Natural killer cell (primary cell): Measurements from ENCODE around the gene SLCO1A2. TPM values are rescaled to one million over a fixed set of nuclear protein-coding genes. Genes with fewer than 3 reads are reported as not detected.
"Not testable (repeated sequence)": the region's sequence is repeated elsewhere in the genome, so short reads cannot be mapped to it uniquely, and the experiment has no call there.

ENCODE experiments used
- ATAC-seq, 3 donors: fragments of 150-1000 bp in 2 of 3; fragments of 200-7000 bp in 1 of 3; cut with Tn5 transposase; 1 replicate in 1 of 3; 2 replicates in 2 of 3; pipeline ENCODE4 v1.10.0; 2021; ENCODE audit warnings: mild to moderate bottlenecking in 2 of 3, moderate library complexity in 2 of 3
- DNase-seq, 2 donors: peaks; one replicate each; pipeline versions ENCODE4 v3.0.0 to v3.0.0-alpha.2; 2013 to 2021; ENCODE audit warnings: mixed read lengths in 1 of 2
- H3K27ac ChIP-seq: one replicate; pipeline ENCODE4 v1.5.1; 2013; ENCODE audit warnings: mild to moderate bottlenecking, low read length
- H3K27me3 ChIP-seq: one replicate; pipeline ENCODE4 v1.6.1; 2013; ENCODE audit warnings: low read length; ENCODE audit not compliant: control insufficient read depth, insufficient read depth
- H3K36me3 ChIP-seq: one replicate; pipeline ENCODE4 v1.6.1; 2013; ENCODE audit warnings: low read length; ENCODE audit not compliant: control insufficient read depth, insufficient read depth
- H3K4me1 ChIP-seq: one replicate; pipeline ENCODE4 v1.6.1; 2013; ENCODE audit warnings: low read length; ENCODE audit not compliant: control insufficient read depth, insufficient read depth
- H3K4me3 ChIP-seq: one replicate; pipeline ENCODE4 v1.5.1; 2013; ENCODE audit warnings: low read length
- H3K9me3 ChIP-seq: one replicate; pipeline ENCODE4 v1.6.1; 2013; ENCODE audit warnings: low read length; ENCODE audit not compliant: control insufficient read depth, insufficient read depth
- H3K27ac Mint-ChIP-seq, 2 donors: one replicate each; pipeline ENCODE4 v1.8.0; 2022; ENCODE audit warnings: mild to moderate bottlenecking in 2 of 2, mixed read lengths in 2 of 2, moderate library complexity in 1 of 2
- H3K27me3 Mint-ChIP-seq, 2 donors: one replicate each; pipeline ENCODE4 v1.8.0; 2022; ENCODE audit warnings: low read depth in 2 of 2, mixed read lengths in 2 of 2
- H3K36me3 Mint-ChIP-seq: one replicate; pipeline ENCODE4 v1.8.0; 2022; ENCODE audit warnings: mixed read lengths
- H3K4me1 Mint-ChIP-seq, 2 donors: one replicate each; pipeline ENCODE4 v1.8.0; 2022; ENCODE audit warnings: mixed read lengths in 2 of 2
- H3K4me3 Mint-ChIP-seq: one replicate; pipeline ENCODE4 v1.8.0; 2022; ENCODE audit warnings: mild to moderate bottlenecking, moderate library complexity, mixed read lengths
- H3K9me3 Mint-ChIP-seq, 2 donors: one replicate each; pipeline ENCODE4 v1.8.0; 2022; ENCODE audit warnings: mixed read lengths in 2 of 2
- WGBS: methylation state at CpG from one replicate; pipeline ENCODE4 v1.1.7; 2013; ENCODE audit warnings: missing lambda C conversion rate; ENCODE audit not compliant: insufficient coverage; 5-methylcytosine and 5-hydroxymethylcytosine counted together
- intact Hi-C: fragments of 100-400 bp; cut with micrococcal nuclease; formaldehyde crosslinking; loops from one replicate; pipeline ENCODE4 v1.14.2; 2022
- total RNA-seq, 4 donors: library from RNA; stranded (reverse); fragments of 120-200 nt in 1 of 4; gene quantifications; one replicate each; pipeline versions ENCODE4 v1.2.3 to v1.2.4, GENCODE V29; 2013 to 2022
- TF ChIP-seq, protein P1 (sequence below): fragments of 200-600 bp; IDR thresholded peaks from one replicate; pipeline ENCODE4 v1.8.0; 2022; ENCODE audit warnings: antibody characterized with exemption

The SLCO1A2 gene
- total RNA-seq, 3 donors from 2014 or later (not counting 1 experiment from before 2014, with no cell fraction given) = not detected

DNA sequence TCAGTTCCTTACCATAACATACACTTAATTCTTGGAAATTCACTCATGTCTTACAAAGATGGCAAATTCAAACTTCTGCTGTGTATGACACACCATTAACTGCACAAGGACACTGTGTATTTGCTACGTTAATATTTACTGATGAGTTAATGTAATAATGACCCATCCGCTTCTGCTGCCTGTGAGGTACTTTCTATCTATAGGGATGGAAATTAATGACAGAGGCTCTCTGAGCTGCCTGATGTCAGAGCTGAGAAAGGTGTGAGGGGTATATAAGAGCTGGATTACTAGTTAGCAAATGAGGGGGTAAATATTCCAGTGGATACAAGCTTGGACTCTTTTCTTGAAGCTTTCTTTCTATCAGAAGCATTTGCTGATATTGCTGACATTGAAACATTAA is 37.9 kb upstream of the SLCO1A2 start, which contains the start of gene IAPP:
Gene IAPP, plus strand, starts transcription at position 301 of the 400 bp plus-strand sequence. CDS start 450 bp downstream, outside the sequence.
- H3K27me3 Mint-ChIP-seq = peaks cover 0 to 3% of the 10 kb centered on the region in 2 donors
- peaks cover 5% of the 10 kb centered on the region in 2 donors for H3K4me1 Mint-ChIP-seq
- Histone ChIP-seq H3K9me3 (no peaks in the 10 kb centered on the region), H3K27ac (no peak within 1 kb of the TSS), H3K4me3 (no peak within 1 kb of the TSS), H3K36me3 (no peaks in the 10 kb centered on the region), H3K27me3 (no peaks in the 10 kb centered on the region), H3K4me1 (no peaks in the 10 kb centered on the region)
- intact Hi-C loops = no loop called here
- no peak within 1 kb of the TSS for H3K4me3 Mint-ChIP-seq
- ATAC-seq (no peak), DNase-seq (no peak)
- TF ChIP-seq, protein P1, sequence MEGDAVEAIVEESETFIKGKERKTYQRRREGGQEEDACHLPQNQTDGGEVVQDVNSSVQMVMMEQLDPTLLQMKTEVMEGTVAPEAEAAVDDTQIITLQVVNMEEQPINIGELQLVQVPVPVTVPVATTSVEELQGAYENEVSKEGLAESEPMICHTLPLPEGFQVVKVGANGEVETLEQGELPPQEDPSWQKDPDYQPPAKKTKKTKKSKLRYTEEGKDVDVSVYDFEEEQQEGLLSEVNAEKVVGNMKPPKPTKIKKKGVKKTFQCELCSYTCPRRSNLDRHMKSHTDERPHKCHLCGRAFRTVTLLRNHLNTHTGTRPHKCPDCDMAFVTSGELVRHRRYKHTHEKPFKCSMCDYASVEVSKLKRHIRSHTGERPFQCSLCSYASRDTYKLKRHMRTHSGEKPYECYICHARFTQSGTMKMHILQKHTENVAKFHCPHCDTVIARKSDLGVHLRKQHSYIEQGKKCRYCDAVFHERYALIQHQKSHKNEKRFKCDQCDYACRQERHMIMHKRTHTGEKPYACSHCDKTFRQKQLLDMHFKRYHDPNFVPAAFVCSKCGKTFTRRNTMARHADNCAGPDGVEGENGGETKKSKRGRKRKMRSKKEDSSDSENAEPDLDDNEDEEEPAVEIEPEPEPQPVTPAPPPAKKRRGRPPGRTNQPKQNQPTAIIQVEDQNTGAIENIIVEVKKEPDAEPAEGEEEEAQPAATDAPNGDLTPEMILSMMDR = no peak
- H3K27ac Mint-ChIP-seq = no peak within 1 kb of the TSS
- WGBS = 100% methylated on average over 2 of the region's 2 CpGs
- H3K36me3 Mint-ChIP-seq = no peaks in the 10 kb centered on the region
- H3K9me3 Mint-ChIP-seq = no peaks in the 10 kb centered on the region

DNA sequence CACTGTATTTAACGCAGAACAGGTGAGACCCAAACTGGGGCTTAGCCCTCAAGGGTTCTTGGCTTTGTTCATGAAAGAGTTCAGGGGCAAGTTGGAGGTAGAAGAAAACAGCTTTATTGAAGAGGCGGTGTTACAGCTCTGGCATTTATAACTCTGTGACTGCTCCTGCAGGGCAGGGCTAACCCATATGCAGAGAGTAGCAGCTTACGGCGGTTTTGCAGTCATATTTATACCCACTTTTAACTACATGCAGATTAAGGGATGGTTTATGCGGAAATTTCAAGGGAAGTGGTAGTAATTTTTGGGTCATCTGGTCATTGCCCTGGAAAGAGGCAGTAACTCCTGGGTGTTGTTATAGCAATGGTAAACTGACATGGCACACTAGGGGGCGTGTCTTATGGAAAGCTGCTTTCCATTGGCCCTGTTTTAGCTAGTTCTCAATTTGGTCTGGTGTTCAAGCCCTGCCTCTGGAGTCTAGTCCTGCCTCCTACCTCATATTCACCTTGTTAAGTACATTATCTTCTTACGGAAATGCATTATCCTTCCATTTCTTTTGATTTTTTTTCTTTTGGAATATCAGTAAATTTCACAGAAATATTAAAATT is 36.2 kb upstream of the SLCO1A2 start:
- ATAC-seq (no peak), DNase-seq (no peak)
- no peak overlapping the region for H3K4me3 Mint-ChIP-seq
- no peaks in the 10 kb centered on the region for H3K27me3 ChIP-seq
- no peak overlapping the region for H3K4me3 ChIP-seq
- TF ChIP-seq, protein P1 = no peak
- H3K27ac Mint-ChIP-seq = no peak overlapping the region
- peaks cover 0 to 7% of the 10 kb centered on the region in 2 donors for H3K27me3 Mint-ChIP-seq
- intact Hi-C loops = no loop called here
- no peaks in the 10 kb centered on the region for H3K9me3 Mint-ChIP-seq
- H3K9me3 ChIP-seq = no peaks in the 10 kb centered on the region
- H3K36me3 ChIP-seq = no peaks in the 10 kb centered on the region
- WGBS = 94% methylated on average over 4 of the region's 7 CpGs
- peaks cover 5% of the 10 kb centered on the region in 2 donors for H3K4me1 Mint-ChIP-seq
- H3K36me3 Mint-ChIP-seq = no peaks in the 10 kb centered on the region
- H3K27ac ChIP-seq = no peak overlapping the region
- no peaks in the 10 kb centered on the region for H3K4me1 ChIP-seq

- no peaks in the 10 kb centered on the region for H3K9me3 Mint-ChIP-seq
- H3K9me3 ChIP-seq = no peaks in the 10 kb centered on the region
- H3K36me3 Mint-ChIP-seq = no peaks in the 10 kb centered on the region
- ATAC-seq = peak in 1 of 3 donors; percentile 26
- H3K27me3 Mint-ChIP-seq = peaks cover 0 to 7% of the 10 kb centered on the region in 2 donors
- peak in 1 of 2 donors; percentile 1 for DNase-seq
- no peak overlapping the region for H3K27ac ChIP-seq
- TF ChIP-seq, protein P1 = no peak
- no peaks in the 10 kb centered on the region for H3K27me3 ChIP-seq
- H3K4me1 Mint-ChIP-seq = peaks cover 5% of the 10 kb centered on the region in 2 donors
- intact Hi-C loops = no loop called here
- no peaks in the 10 kb centered on the region for H3K36me3 ChIP-seq
- H3K4me3 Mint-ChIP-seq = no peak overlapping the region
- whole genome bisulfite sequencing = 61% methylated on average over 2 of the region's 4 CpGs
- no peak overlapping the region for H3K27ac Mint-ChIP-seq
- no peaks in the 10 kb centered on the region for H3K4me1 ChIP-seq
- H3K4me3 ChIP-seq = no peak overlapping the region
These were observed 34.6 kb upstream of the SLCO1A2 start for GRCh38 chr12:21369141-21369980.

- H3K4me3 Mint-ChIP-seq, DNase-seq, H3K4me3 ChIP-seq, H3K27ac ChIP-seq, H3K4me1 ChIP-seq, H3K9me3 Mint-ChIP-seq, H3K27me3 ChIP-seq, H3K27ac Mint-ChIP-seq, H3K36me3 ChIP-seq, H3K36me3 Mint-ChIP-seq, ATAC-seq, intact Hi-C loops, H3K4me1 Mint-ChIP-seq, H3K9me3 ChIP-seq, H3K27me3 Mint-ChIP-seq: not testable (repeated sequence)
- 80% methylated on average over 10 of the region's 10 CpGs for WGBS
These were observed 25.9 kb upstream of the SLCO1A2 start for GRCh38 chr12:21360632-21361031.
